A549 (cell line): Measurements from ENCODE around the gene ZGPAT.

Experiments
- CBX2 ChIP-seq: fragments of 200-600 bp; sonication (generic); IDR thresholded peaks from 2 replicates; pipeline ENCODE4 v1.6.1; 2016; ENCODE audit warnings: low read depth, mild to moderate bottlenecking, borderline replicate concordance
- CTCF ChIP-seq: fragments of >200 bp; sonication (Bioruptor Twin); formaldehyde crosslinking; IDR thresholded peaks from 3 replicates; pipeline ENCODE4 v1.5.1; 2016
- EP300 ChIP-seq, 2 experiments: fragments of >200 bp; sonication (Bioruptor Twin); formaldehyde crosslinking; IDR thresholded peaks; 2 replicates in 1 of 2; 3 replicates in 1 of 2; pipeline ENCODE4 v1.6.1; 2016 to 2017
- FOSB ChIP-seq: fragments of 250-450 bp; sonication (Bioruptor Pico); IDR thresholded peaks from 2 replicates; pipeline ENCODE4 v1.5.0; 2020; ENCODE audit warnings: mild to moderate bottlenecking, moderate library complexity
- MAFK ChIP-seq: fragments of 450-650 bp; IDR thresholded peaks from 2 replicates; pipeline ENCODE4 v1.6.1; 2014; ENCODE audit not compliant: partially characterized antibody
- MAX ChIP-seq: IDR thresholded peaks from 2 replicates; pipeline ENCODE4 v1.6.1; 2012
- POLR2A ChIP-seq: IDR thresholded peaks from 2 replicates; pipeline ENCODE4 v1.6.1; 2012; ENCODE audit warnings: mild to moderate bottlenecking, low read length
- RAD21 ChIP-seq, 2 experiments: fragments of >200 bp in 1 of 2; sonication (Bioruptor Twin) in 1 of 2; formaldehyde crosslinking in 1 of 2; IDR thresholded peaks in 1 of 2; conservative IDR thresholded peaks in 1 of 2; 2 replicates in 1 of 2; 3 replicates in 1 of 2; pipeline ENCODE4 v1.6.1; 2012 to 2018; ENCODE audit warnings: inconsistent platforms in 1 of 2

GRCh38 chr20:63785691-63786131 lies 77.9 kb downstream of the ZGPAT start:
- TF ChIP-seq RAD21 (conservative IDR thresholded peaks at IDR 0.05 in 1 of 2, IDR thresholded peaks at IDR 0.05 in 1 of 2) (no peak), CTCF (no peak), MAFK (no peak), POLR2A (no peak), CBX2 (no peak), EP300 (IDR thresholded peaks at IDR 0.05) (no peak), MAX (no peak), FOSB (CRISPR knock-in tag) (no peak)
